ENCODE results near the gene LTB.
A peak's percentile ranks its signal among the peaks of the same experiment; 100 is the strongest.

LTB gene

GRCh38 chr6:31575335-31575901 lies 6.8 kb downstream of the LTB start, which contains the start of gene TNF:
TSS of gene TNF (plus strand) at chr6:31575565. CDS start at chr6:31575742, 177 bp downstream.
- peak; percentile 96 for DNase-seq

- DNase-seq: peak; percentile 59
Measured at GRCh38 chr6:31574106-31575061, 7.8 kb downstream of the LTB start.

GRCh38 chr6:31573239-31574105 lies 8.8 kb downstream of the LTB start:
- no peak for DNase-seq

GRCh38 chr6:31572041-31572911 lies 9.9 kb downstream of the LTB start, which contains the start of gene LTA:
TSS of gene LTA (plus strand) at chr6:31572289. CDS start at chr6:31572743, 454 bp downstream.
- DNase-seq: peak; percentile 87

GRCh38 chr6:31569861-31570536 lies 12.2 kb downstream of the LTB start:
- no peak for DNase-seq

GRCh38 chr6:31568537-31568961 lies 13.7 kb downstream of the LTB start:
- peak; percentile 95 for DNase-seq

- peak; percentile 50 for DNase-seq
Measured at GRCh38 chr6:31567531-31568370, 14.5 kb downstream of the LTB start.

- no peak for DNase-seq
Measured at GRCh38 chr6:31560697-31561058, 21.5 kb downstream of the LTB start.

- DNase-seq: peak; percentile 87
Measured at GRCh38 chr6:31559958-31560696, 22.1 kb downstream of the LTB start.

GRCh38 chr6:31559606-31559957 lies 22.6 kb downstream of the LTB start:
- DNase-seq: no peak

- DNase-seq: peak; percentile 79
Measured at GRCh38 chr6:31558631-31559500, 23.4 kb downstream of the LTB start.

- no peak for DNase-seq
Measured at GRCh38 chr6:31558318-31558625, 24.0 kb downstream of the LTB start.

GRCh38 chr6:31557443-31558317 lies 24.5 kb downstream of the LTB start:
- DNase-seq: no peak

GRCh38 chr6:31556307-31556706 lies 25.9 kb downstream of the LTB start:
- no peak for DNase-seq

GRCh38 chr6:31551371-31551770 lies 30.9 kb downstream of the LTB start:
- peak; percentile 77 for DNase-seq

GRCh38 chr6:31548544-31548873 lies 33.7 kb downstream of the LTB start:
- no peak for DNase-seq

GRCh38 chr6:31547727-31548543 lies 34.3 kb downstream of the LTB start:
- no peak for DNase-seq
